ENCODE results near the gene ADD1. TPM values are rescaled to one million over a fixed set of nuclear protein-coding genes. Genes with fewer than 3 reads are reported as not detected.
"Not testable (repeated sequence)": the region's sequence is repeated elsewhere in the genome, so short reads cannot be mapped to it uniquely, and the experiment has no call there.

The ADD1 gene
- polyA plus RNA-seq, 1 donor (not counting 4 experiments of a cell fraction or from before 2014, with no cell fraction given), result 109 TPM

DNA sequence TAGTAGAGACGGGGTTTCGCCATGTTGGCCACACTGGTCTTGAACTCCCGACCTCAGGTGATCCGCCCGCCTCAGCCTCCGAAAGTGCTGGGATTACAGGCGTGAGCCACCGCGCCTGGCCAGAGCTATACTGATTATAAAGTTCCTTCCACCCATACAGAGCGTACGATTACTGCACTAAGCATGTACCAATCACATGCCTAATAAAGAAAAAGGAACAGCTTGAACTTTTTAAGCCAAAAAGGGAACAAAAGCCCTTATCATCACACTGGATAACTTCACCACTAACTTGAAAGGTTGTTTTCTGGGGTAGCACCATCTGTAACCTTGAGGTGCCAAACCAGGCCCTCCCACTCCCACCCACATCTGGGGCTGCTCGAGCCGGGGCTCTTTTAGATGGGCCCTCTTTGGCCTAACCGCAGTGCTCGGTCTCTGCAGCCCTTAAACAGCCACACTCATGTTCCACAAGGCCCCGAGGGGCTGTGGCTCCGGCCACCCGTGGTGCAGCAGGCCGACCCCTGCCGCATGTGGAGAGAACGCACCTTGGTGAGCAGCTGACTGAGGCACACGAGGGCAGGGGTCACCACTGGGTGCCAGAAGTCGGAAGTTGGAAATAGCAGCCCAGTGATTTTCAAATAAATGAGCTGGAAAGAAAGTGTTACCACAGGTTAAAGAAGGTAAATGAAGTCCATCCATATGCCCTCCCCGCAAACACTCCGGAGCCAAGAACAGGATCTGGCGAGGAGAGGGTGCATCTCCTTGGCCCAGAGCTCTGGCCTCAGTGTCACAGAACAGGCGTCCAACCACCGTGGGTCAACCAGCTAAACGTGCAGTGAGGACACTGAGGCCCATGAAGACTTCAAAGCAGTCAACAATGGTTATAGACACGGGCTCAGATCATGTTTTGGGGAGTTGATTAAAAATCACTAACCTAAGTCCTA, 101.2 kb downstream of the ADD1 start:
- H3K79me2 ChIP-seq (ENCODE audit: control insufficient read depth, insufficient read depth, low read length), result peaks cover 3% of the 10 kb centered on the region
- FAIRE-seq, result no peak
- TF ChIP-seq, protein P1, sequence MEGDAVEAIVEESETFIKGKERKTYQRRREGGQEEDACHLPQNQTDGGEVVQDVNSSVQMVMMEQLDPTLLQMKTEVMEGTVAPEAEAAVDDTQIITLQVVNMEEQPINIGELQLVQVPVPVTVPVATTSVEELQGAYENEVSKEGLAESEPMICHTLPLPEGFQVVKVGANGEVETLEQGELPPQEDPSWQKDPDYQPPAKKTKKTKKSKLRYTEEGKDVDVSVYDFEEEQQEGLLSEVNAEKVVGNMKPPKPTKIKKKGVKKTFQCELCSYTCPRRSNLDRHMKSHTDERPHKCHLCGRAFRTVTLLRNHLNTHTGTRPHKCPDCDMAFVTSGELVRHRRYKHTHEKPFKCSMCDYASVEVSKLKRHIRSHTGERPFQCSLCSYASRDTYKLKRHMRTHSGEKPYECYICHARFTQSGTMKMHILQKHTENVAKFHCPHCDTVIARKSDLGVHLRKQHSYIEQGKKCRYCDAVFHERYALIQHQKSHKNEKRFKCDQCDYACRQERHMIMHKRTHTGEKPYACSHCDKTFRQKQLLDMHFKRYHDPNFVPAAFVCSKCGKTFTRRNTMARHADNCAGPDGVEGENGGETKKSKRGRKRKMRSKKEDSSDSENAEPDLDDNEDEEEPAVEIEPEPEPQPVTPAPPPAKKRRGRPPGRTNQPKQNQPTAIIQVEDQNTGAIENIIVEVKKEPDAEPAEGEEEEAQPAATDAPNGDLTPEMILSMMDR (optimal IDR thresholded peaks at IDR 0.05 in 1 of 3, IDR thresholded peaks at IDR 0.05 in 1 of 3, conservative IDR thresholded peaks at IDR 0.05 in 1 of 3; ENCODE audit: extremely low read depth in 1 of 3, insufficient read depth in 2 of 3, low read length in 3 of 3), result no peak
- TF ChIP-seq EZH2 (IDR thresholded peaks at IDR 0.05; ENCODE audit: low read length), result no peak
- no peaks in the 10 kb centered on the region for H3K27me3 ChIP-seq (ENCODE audit: control insufficient read depth, extremely low read depth, insufficient read depth, low read length)
- dilution Hi-C loops (cut with MboI; ENCODE audit: extremely low pct_ligation_motif_present, low sequenced_read_pairs), result no loop called here
- H3K27ac ChIP-seq (ENCODE audit: control insufficient read depth, insufficient read depth, low read length), result no peak overlapping the region
- H3K9me1 ChIP-seq (ENCODE audit: control insufficient read depth, extremely low read depth, insufficient read depth, low read length), result no peaks in the 10 kb centered on the region
- H4K20me1 ChIP-seq (ENCODE audit: control insufficient read depth, extremely low read depth, insufficient read depth, low read length), result peaks cover 12% of the 10 kb centered on the region
- no peaks in the 10 kb centered on the region for H3K4me1 ChIP-seq (ENCODE audit: control insufficient read depth, extremely low read depth, insufficient read depth, low read length)
- no peak overlapping the region for H3K4me2 ChIP-seq (ENCODE audit: control insufficient read depth, extremely low read depth, insufficient read depth, low read depth, low read length)
- H3K9ac ChIP-seq (ENCODE audit: control insufficient read depth, extremely low read depth, insufficient read depth, low read length), result no peak overlapping the region
- H3K4me3 ChIP-seq (ENCODE audit: control insufficient read depth in 2 of 3, extremely low read depth in 1 of 3, insufficient read depth in 2 of 3, low read depth in 1 of 3, low read length in 3 of 3), result no peak overlapping the region
- no peak overlapping the region for H2AFZ ChIP-seq (ENCODE audit: control insufficient read depth, low read length)
- H3K36me3 ChIP-seq (ENCODE audit: control insufficient read depth in 2 of 2, extremely low read depth in 1 of 2, insufficient read depth in 2 of 2, low read length in 2 of 2), result peaks cover 48 to 58% of the 10 kb centered on the region in 2 experiments
- no peak for DNase-seq (ENCODE audit: low read depth, low spot score)
- H3K9me3 ChIP-seq (ENCODE audit: control insufficient read depth, low read depth, low read length), result no peaks in the 10 kb centered on the region

DNA sequence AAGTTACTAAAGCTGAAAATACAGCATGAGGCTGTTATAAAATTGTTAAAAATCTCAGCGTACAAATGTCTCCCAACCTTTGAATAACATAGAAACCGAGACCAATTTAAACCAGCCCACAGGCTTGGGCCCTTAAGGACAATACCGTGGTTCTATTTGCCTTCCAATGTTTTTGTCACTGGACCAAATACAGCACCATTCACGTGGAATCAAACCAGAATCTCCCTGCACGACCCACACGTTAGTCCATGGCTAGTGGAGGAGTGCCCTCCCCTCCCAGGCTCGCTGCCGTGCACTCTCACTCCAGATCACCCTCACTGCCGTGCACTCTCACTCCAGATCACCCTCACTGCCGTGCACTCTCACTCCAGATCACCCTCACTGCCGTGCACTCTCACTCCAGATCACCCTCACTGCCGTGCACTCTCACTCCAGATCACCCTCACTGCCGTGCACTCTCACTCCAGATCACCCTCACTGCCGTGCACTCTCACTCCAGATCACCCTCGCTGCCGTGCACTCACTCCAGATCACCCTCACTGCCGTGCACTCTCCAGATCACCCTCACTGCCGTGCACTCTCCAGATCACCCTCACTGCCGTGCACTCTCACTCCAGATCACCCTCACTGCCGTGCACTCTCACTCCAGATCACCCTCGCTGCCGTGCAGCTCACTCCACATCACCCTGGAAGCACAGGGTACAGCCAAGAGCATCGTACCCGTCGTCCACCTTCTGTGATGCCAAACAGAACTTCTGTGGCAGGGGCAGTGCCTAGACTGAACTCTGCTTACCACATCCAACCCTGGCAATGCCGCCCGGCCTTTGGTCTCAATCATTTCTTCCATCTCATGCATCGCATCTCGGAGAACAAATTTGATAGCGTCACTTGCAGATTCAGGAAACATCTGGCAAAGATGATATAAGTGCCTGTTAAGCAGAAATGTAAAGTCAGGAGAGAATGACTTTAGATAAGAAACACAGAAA, 102.3 kb downstream of the ADD1 start:
- H3K9ac ChIP-seq (ENCODE audit: control insufficient read depth, extremely low read depth, insufficient read depth, low read length); H3K4me3 ChIP-seq (ENCODE audit: control insufficient read depth in 2 of 3, extremely low read depth in 1 of 3, insufficient read depth in 2 of 3, low read depth in 1 of 3, low read length in 3 of 3); H3K79me2 ChIP-seq (ENCODE audit: control insufficient read depth, insufficient read depth, low read length); DNase-seq (ENCODE audit: low read depth, low spot score); H3K4me2 ChIP-seq (ENCODE audit: control insufficient read depth, extremely low read depth, insufficient read depth, low read depth, low read length); H4K20me1 ChIP-seq (ENCODE audit: control insufficient read depth, extremely low read depth, insufficient read depth, low read length); FAIRE-seq; H3K9me3 ChIP-seq (ENCODE audit: control insufficient read depth, low read depth, low read length); dilution Hi-C loops (cut with MboI; ENCODE audit: extremely low pct_ligation_motif_present, low sequenced_read_pairs); H3K4me1 ChIP-seq (ENCODE audit: control insufficient read depth, extremely low read depth, insufficient read depth, low read length); H3K27me3 ChIP-seq (ENCODE audit: control insufficient read depth, extremely low read depth, insufficient read depth, low read length); H3K9me1 ChIP-seq (ENCODE audit: control insufficient read depth, extremely low read depth, insufficient read depth, low read length); H3K27ac ChIP-seq (ENCODE audit: control insufficient read depth, insufficient read depth, low read length); H2AFZ ChIP-seq (ENCODE audit: control insufficient read depth, low read length): not testable (repeated sequence)
- peaks cover 47 to 52% of the 10 kb centered on the region in 2 experiments for H3K36me3 ChIP-seq (ENCODE audit: control insufficient read depth in 2 of 2, extremely low read depth in 1 of 2, insufficient read depth in 2 of 2, low read length in 2 of 2)
